ENCODE data around the gene CARD14. TPM values are rescaled to one million over a fixed set of nuclear protein-coding genes. Genes with fewer than 3 reads are reported as not detected.

Gene CARD14
- total and polyA plus RNA-seq, 2 of the 13 experiments (the other 11 are each of a cell fraction or from before 2014, with no cell fraction given) = 0.11 TPM; not detected in 1

DNA sequence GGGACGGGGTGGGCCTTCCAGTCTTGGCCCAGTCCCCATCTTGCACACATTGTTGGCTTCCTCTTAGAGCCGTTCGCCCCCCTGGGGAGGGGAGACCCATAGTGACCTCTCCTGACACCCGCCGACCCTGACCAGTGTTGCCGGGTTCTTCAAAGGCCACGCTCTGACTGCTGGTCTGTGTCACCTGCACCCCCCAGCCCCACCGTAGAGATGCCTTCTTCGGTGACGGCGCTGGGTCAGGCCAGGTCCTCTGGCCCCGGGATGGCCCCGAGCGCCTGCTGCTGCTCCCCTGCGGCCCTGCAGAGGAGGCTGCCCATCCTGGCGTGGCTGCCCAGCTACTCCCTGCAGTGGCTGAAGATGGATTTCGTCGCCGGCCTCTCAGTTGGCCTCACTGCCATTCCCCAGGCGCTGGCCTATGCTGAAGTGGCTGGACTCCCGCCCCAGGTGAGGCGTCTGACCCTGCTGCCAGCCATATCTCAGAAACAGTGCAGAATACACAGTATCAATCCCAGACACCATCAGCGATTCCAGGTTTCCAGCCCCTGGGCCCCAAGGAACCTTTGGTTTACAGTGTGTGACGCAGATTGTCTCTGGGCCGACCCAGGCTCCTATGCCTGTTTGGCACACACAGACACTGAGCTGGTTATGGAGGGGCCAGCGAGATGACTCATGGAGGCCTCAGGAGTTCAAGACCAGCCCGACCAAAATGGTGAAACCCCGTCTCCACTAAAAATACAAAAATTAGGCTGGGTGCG lies 51.7 kb downstream of the CARD14 start (continued):
- TF ChIP-seq BORCS8-MEF2B (CRISPR knock-in tag; IDR thresholded peaks at IDR 0.05) (peak; percentile 7; the same call in 1 of the 2 replicates), ZNF703 (CRISPR knock-in tag; IDR thresholded peaks at IDR 0.05; ENCODE audit: borderline replicate concordance) (no peak), HNRNPLL (IDR thresholded peaks at IDR 0.05; ENCODE audit: low read depth, low read length, poor library complexity, severe bottlenecking) (peak; percentile 9), ZNF501 (CRISPR knock-in tag; IDR thresholded peaks at IDR 0.05) (0 out of 2 replicates have a peak, but pooled peaks have one; percentile 8)
- TF ChIP-seq, protein P1, sequence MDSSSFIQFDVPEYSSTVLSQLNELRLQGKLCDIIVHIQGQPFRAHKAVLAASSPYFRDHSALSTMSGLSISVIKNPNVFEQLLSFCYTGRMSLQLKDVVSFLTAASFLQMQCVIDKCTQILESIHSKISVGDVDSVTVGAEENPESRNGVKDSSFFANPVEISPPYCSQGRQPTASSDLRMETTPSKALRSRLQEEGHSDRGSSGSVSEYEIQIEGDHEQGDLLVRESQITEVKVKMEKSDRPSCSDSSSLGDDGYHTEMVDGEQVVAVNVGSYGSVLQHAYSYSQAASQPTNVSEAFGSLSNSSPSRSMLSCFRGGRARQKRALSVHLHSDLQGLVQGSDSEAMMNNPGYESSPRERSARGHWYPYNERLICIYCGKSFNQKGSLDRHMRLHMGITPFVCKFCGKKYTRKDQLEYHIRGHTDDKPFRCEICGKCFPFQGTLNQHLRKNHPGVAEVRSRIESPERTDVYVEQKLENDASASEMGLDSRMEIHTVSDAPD (CRISPR knock-in tag; IDR thresholded peaks at IDR 0.05) = no peak
- TF ChIP-seq, protein P2, sequence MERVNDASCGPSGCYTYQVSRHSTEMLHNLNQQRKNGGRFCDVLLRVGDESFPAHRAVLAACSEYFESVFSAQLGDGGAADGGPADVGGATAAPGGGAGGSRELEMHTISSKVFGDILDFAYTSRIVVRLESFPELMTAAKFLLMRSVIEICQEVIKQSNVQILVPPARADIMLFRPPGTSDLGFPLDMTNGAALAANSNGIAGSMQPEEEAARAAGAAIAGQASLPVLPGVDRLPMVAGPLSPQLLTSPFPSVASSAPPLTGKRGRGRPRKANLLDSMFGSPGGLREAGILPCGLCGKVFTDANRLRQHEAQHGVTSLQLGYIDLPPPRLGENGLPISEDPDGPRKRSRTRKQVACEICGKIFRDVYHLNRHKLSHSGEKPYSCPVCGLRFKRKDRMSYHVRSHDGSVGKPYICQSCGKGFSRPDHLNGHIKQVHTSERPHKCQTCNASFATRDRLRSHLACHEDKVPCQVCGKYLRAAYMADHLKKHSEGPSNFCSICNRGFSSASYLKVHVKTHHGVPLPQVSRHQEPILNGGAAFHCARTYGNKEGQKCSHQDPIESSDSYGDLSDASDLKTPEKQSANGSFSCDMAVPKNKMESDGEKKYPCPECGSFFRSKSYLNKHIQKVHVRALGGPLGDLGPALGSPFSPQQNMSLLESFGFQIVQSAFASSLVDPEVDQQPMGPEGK (CRISPR knock-in tag; IDR thresholded peaks at IDR 0.05) = 0 out of 2 replicates have a peak, but pooled peaks have one; percentile 11
- TF ChIP-seq, protein P3, sequence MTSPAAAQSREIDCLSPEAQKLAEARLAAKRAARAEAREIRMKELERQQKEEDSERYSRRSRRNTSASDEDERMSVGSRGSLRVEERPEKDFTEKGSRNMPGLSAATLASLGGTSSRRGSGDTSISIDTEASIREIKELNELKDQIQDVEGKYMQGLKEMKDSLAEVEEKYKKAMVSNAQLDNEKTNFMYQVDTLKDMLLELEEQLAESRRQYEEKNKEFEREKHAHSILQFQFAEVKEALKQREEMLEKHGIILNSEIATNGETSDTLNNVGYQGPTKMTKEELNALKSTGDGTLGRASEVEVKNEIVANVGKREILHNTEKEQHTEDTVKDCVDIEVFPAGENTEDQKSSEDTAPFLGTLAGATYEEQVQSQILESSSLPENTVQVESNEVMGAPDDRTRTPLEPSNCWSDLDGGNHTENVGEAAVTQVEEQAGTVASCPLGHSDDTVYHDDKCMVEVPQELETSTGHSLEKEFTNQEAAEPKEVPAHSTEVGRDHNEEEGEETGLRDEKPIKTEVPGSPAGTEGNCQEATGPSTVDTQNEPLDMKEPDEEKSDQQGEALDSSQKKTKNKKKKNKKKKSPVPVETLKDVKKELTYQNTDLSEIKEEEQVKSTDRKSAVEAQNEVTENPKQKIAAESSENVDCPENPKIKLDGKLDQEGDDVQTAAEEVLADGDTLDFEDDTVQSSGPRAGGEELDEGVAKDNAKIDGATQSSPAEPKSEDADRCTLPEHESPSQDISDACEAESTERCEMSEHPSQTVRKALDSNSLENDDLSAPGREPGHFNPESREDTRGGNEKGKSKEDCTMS (CRISPR knock-in tag; conservative IDR thresholded peaks at IDR 0.05) = no peak
- TF ChIP-seq, protein P4, sequence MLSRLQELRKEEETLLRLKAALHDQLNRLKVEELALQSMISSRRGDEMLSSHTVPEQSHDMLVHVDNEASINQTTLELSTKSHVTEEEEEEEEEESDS (CRISPR knock-in tag; IDR thresholded peaks at IDR 0.05; ENCODE audit: borderline replicate concordance) = 0 out of 2 replicates have a peak, but pooled peaks have one; percentile 47
- TF ChIP-seq, protein P5, sequence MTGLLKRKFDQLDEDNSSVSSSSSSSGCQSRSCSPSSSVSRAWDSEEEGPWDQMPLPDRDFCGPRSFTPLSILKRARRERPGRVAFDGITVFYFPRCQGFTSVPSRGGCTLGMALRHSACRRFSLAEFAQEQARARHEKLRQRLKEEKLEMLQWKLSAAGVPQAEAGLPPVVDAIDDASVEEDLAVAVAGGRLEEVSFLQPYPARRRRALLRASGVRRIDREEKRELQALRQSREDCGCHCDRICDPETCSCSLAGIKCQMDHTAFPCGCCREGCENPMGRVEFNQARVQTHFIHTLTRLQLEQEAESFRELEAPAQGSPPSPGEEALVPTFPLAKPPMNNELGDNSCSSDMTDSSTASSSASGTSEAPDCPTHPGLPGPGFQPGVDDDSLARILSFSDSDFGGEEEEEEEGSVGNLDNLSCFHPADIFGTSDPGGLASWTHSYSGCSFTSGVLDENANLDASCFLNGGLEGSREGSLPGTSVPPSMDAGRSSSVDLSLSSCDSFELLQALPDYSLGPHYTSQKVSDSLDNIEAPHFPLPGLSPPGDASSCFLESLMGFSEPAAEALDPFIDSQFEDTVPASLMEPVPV (CRISPR knock-in tag; IDR thresholded peaks at IDR 0.05) = peak; percentile 11; the same call in 1 of the 2 replicates
